Right lobe of liver (tissue), 6 donors: ENCODE data around the gene ARMC3. TPM values are rescaled to one million over a fixed set of nuclear protein-coding genes. Genes with fewer than 3 reads are reported as not detected.
A peak's percentile ranks its signal among the peaks of the same experiment; 100 is the strongest.

ENCODE experiments used
- ATAC-seq, 4 donors: fragments of 200-7000 bp; cut with Tn5 transposase; one replicate each; pipeline ENCODE4 v1.9.1; 2020; ENCODE audit warnings: mild to moderate bottlenecking in 4 of 4, moderate library complexity in 4 of 4
- DNase-seq, 3 donors: peaks; one replicate each; pipeline ENCODE4 v3.0.0-alpha.2; 2020
- H3K27ac ChIP-seq, 3 donors: fragments of 200-600 bp; one replicate each; pipeline ENCODE4 v1.8.0; 2022
- H3K27me3 ChIP-seq, 2 donors: fragments of 200-600 bp; one replicate each; pipeline ENCODE4 v1.8.0; 2022
- H3K36me3 ChIP-seq, 4 donors: fragments of 200-600 bp; sonication (generic) in 1 of 4; one replicate each; pipeline versions ENCODE4 v1.5.1 to v1.8.0; 2017 to 2022; ENCODE audit warnings: control low read depth in 1 of 4
- H3K4me1 ChIP-seq, 4 donors: fragments of 200-600 bp; sonication (generic) in 1 of 4; one replicate each; pipeline versions ENCODE4 v1.5.1 to v1.8.0; 2017 to 2022; ENCODE audit warnings: control low read depth in 1 of 4
- H3K4me3 ChIP-seq, 3 donors: fragments of 200-600 bp; one replicate each; pipeline ENCODE4 v1.8.0; 2022
- H3K9me3 ChIP-seq, 4 donors: fragments of 200-600 bp; sonication (generic) in 1 of 4; one replicate each; pipeline versions ENCODE4 v1.5.1 to v1.8.0; 2017 to 2022; ENCODE audit warnings: control low read depth in 1 of 4
- CTCF ChIP-seq, 4 donors: fragments of 200-600 bp in 3 of 4; fragments of 450-650 bp in 1 of 4; IDR thresholded peaks; one replicate each; pipeline versions ENCODE4 v1.5.1 to v1.8.0; 2016 to 2022; ENCODE audit warnings: antibody characterized with exemption in 4 of 4, mild to moderate bottlenecking in 2 of 4
- POLR2A ChIP-seq: fragments of 450-650 bp; IDR thresholded peaks from one replicate; pipeline ENCODE4 v1.6.1; 2017; ENCODE audit warnings: antibody characterized with exemption, mild to moderate bottlenecking
- whole genome bisulfite sequencing: methylation state at CpG from one replicate; pipeline ENCODE4 v1.1.6; 2018; ENCODE audit warnings: low coverage, low lambda C conversion rate; ENCODE audit not compliant: insufficient coverage; ENCODE audit errors: missing lambda C conversion rate; 5-methylcytosine and 5-hydroxymethylcytosine counted together
- intact Hi-C, 2 donors: fragments of 100-400 bp; cut with DNase I; formaldehyde crosslinking; loops; one replicate each; pipeline versions ENCODE4 v1.11.2 to v1.14.1; 2022
- total RNA-seq, 6 experiments: library from RNA; depleted of rRNA in 2 of 6; stranded (reverse); fragments of >200 nt in 2 of 6; fragmentation: NEBNext Ultra II Directional in 3 of 6; extraction: Animal tissue kit (Norgen Biotek cat#: 25700) in 3 of 6; gene quantifications; one replicate each; pipeline versions ENCODE4 v1.1.0 to v1.2.4, GENCODE V29; 2016 to 2023
- donor health status: DM: no; HTN: yes; CAD: no.
- donor health status: DM: no; HTN: no; CAD: no.
- donor health status: DM: no; HTN: no; CAD: no.
- donor health status: DM: no; HTN: yes; CAD: no.
- donor health status: DM: no; HTN: yes; CAD: no.

ARMC3 gene
- total RNA-seq, 6 experiments from 2014 or later, result not detected

- H3K4me3 ChIP-seq, result no peak overlapping the region
- TF ChIP-seq POLR2A, result no peak
- no peak for TF ChIP-seq CTCF (IDR thresholded peaks at IDR 0.05)
- intact Hi-C loops, result no loop called here
- H3K4me1 ChIP-seq, result no peaks in the 10 kb centered on the region
- DNase-seq (no peak), ATAC-seq (peak in 1 of 4 donors; percentile 25)
- H3K36me3 ChIP-seq, result no peaks in the 10 kb centered on the region
- H3K27ac ChIP-seq, result no peak overlapping the region
- H3K27me3 ChIP-seq, result no peaks in the 10 kb centered on the region
- H3K9me3 ChIP-seq, result no peaks in the 10 kb centered on the region
Observed at GRCh38 chr10:23035569-23035968, 107.7 kb downstream of the ARMC3 start.

- DNase-seq, result no peak
- ATAC-seq, result no peak
- no peak overlapping the region for H3K27ac ChIP-seq
- H3K36me3 ChIP-seq, result no peaks in the 10 kb centered on the region
- intact Hi-C loops, result no loop called here
- no peaks in the 10 kb centered on the region for H3K27me3 ChIP-seq
- TF ChIP-seq POLR2A (no peak), CTCF (IDR thresholded peaks at IDR 0.05) (no peak)
- H3K9me3 ChIP-seq, result no peaks in the 10 kb centered on the region
- H3K4me3 ChIP-seq, result no peak overlapping the region
- 67% methylated on average over 10 of the region's 10 CpGs for WGBS
- H3K4me1 ChIP-seq, result no peaks in the 10 kb centered on the region
Observed at GRCh38 chr10:23037152-23037551, 109.3 kb downstream of the ARMC3 start.

- no peak for DNase-seq
- ATAC-seq, result no peak
- intact Hi-C loops, result no loop called here
- no peak overlapping the region for H3K4me3 ChIP-seq
- no peak for TF ChIP-seq CTCF (IDR thresholded peaks at IDR 0.05)
- no peak for TF ChIP-seq POLR2A
- no peaks in the 10 kb centered on the region for H3K27me3 ChIP-seq
- H3K36me3 ChIP-seq, result no peaks in the 10 kb centered on the region
- 56% methylated on average over 4 of the region's 4 CpGs for WGBS
- H3K9me3 ChIP-seq, result no peaks in the 10 kb centered on the region
- no peak overlapping the region for H3K27ac ChIP-seq
- H3K4me1 ChIP-seq, result no peaks in the 10 kb centered on the region
Observed at GRCh38 chr10:23037561-23037960, 109.7 kb downstream of the ARMC3 start.

- TF ChIP-seq CTCF (IDR thresholded peaks at IDR 0.05) (no peak), POLR2A (no peak)
- no peak overlapping the region for H3K4me3 ChIP-seq
- H3K36me3 ChIP-seq, result no peaks in the 10 kb centered on the region
- H3K4me1 ChIP-seq, result no peaks in the 10 kb centered on the region
- H3K27ac ChIP-seq, result no peak overlapping the region
- ATAC-seq (no peak), DNase-seq (no peak)
- no peaks in the 10 kb centered on the region for H3K9me3 ChIP-seq
- WGBS, result 76% methylated on average over 5 of the region's 5 CpGs
- no peaks in the 10 kb centered on the region for H3K27me3 ChIP-seq
- intact Hi-C loops, result no loop called here
Observed at GRCh38 chr10:23038172-23038571, 110.3 kb downstream of the ARMC3 start.

GRCh38 chr10:23040002-23040401 is 112.1 kb downstream of the ARMC3 start:
- TF ChIP-seq POLR2A (no peak), CTCF (IDR thresholded peaks at IDR 0.05) (no peak)
- DNase-seq (no peak), ATAC-seq (no peak)
- Histone ChIP-seq H3K9me3 (no peaks in the 10 kb centered on the region), H3K36me3 (no peaks in the 10 kb centered on the region), H3K27ac (no peak overlapping the region), H3K4me1 (no peaks in the 10 kb centered on the region), H3K4me3 (no peak overlapping the region), H3K27me3 (no peaks in the 10 kb centered on the region)
- 71% methylated on average over 2 of the region's 2 CpGs for WGBS
- intact Hi-C loops, result no loop called here
